H9 (cell line): Measurements from ENCODE around the gene GZMH. TPM values are rescaled to one million over a fixed set of nuclear protein-coding genes. Genes with fewer than 3 reads are reported as not detected.

Experiments
- DNase-seq: peaks from one replicate; pipeline ENCODE4 v3.0.0-alpha.2; 2017
- H2AFZ ChIP-seq: one replicate; pipeline ENCODE4 v1.6.1; 2013; ENCODE audit warnings: mild to moderate bottlenecking, low read length, control low read depth, moderate library complexity
- H2AK5ac ChIP-seq: 2 replicates; pipeline ENCODE4 v1.6.1; 2013; ENCODE audit warnings: low read length, control low read depth, mixed read lengths; ENCODE audit not compliant: insufficient read length
- H2BK120ac ChIP-seq: one replicate; pipeline ENCODE4 v1.6.1; 2013; ENCODE audit warnings: low read depth, mild to moderate bottlenecking, low read length, control low read depth, inconsistent platforms; ENCODE audit not compliant: poor library complexity, severe bottlenecking
- H2BK12ac ChIP-seq: 2 replicates; pipeline ENCODE4 v1.6.1; 2013; ENCODE audit warnings: low read length, control low read depth, mixed read lengths, low read depth; ENCODE audit not compliant: insufficient read length
- H2BK15ac ChIP-seq: 2 replicates; pipeline ENCODE4 v1.6.1; 2013; ENCODE audit warnings: low read depth, low read length, control low read depth
- H2BK20ac ChIP-seq: one replicate; pipeline ENCODE4 v1.6.1; 2013; ENCODE audit warnings: low read depth, mild to moderate bottlenecking, low read length, control low read depth, inconsistent platforms; ENCODE audit not compliant: poor library complexity, severe bottlenecking
- H2BK5ac ChIP-seq: 2 replicates; pipeline ENCODE4 v1.6.1; 2013; ENCODE audit warnings: low read length, control low read depth, mixed read lengths; ENCODE audit not compliant: insufficient read length
- H3K14ac ChIP-seq: 2 replicates; pipeline ENCODE4 v1.6.1; 2013; ENCODE audit warnings: low read length, control low read depth; ENCODE audit not compliant: insufficient read depth
- H3K18ac ChIP-seq: 2 replicates; pipeline ENCODE4 v1.6.1; 2013; ENCODE audit warnings: low read depth, mild to moderate bottlenecking, mixed read lengths, low read length, control low read depth; ENCODE audit not compliant: insufficient read length
- H3K23ac ChIP-seq: 2 replicates; pipeline ENCODE4 v1.6.1; 2013; ENCODE audit warnings: low read length, control low read depth, mixed read lengths, low read depth; ENCODE audit not compliant: insufficient read length
- H3K23me2 ChIP-seq: 2 replicates; pipeline ENCODE4 v1.6.1; 2013; ENCODE audit warnings: low read depth, mild to moderate bottlenecking, mixed read lengths, low read length, control low read depth; ENCODE audit not compliant: insufficient read length, poor library complexity, severe bottlenecking
- H3K27ac ChIP-seq: 2 replicates; pipeline ENCODE4 v1.5.1; 2013; ENCODE audit warnings: low read length, control low read depth, mixed read lengths, low read depth; ENCODE audit not compliant: insufficient read length
- H3K27me3 ChIP-seq: 2 replicates; pipeline ENCODE4 v1.6.1; 2013; ENCODE audit warnings: low read length, control low read depth, inconsistent platforms; ENCODE audit not compliant: insufficient read depth
- H3K4ac ChIP-seq: 2 replicates; pipeline ENCODE4 v1.6.1; 2013; ENCODE audit warnings: low read depth, mild to moderate bottlenecking, control low read depth, inconsistent platforms, low read length, moderate library complexity
- H3K4me1 ChIP-seq: 2 replicates; pipeline ENCODE4 v1.6.1; 2013; ENCODE audit warnings: low read length, control low read depth, inconsistent platforms; ENCODE audit not compliant: insufficient read depth
- H3K4me2 ChIP-seq: 2 replicates; pipeline ENCODE4 v1.6.1; 2013; ENCODE audit warnings: low read length, control low read depth, mixed read lengths; ENCODE audit not compliant: insufficient read length, insufficient read depth
- H3K56ac ChIP-seq: 2 replicates; pipeline ENCODE4 v1.6.1; 2013; ENCODE audit warnings: low read depth, mild to moderate bottlenecking, mixed read lengths, low read length, control low read depth; ENCODE audit not compliant: insufficient read length
- H3K79me1 ChIP-seq: 2 replicates; pipeline ENCODE4 v1.6.1; 2013; ENCODE audit warnings: low read depth, mild to moderate bottlenecking, moderate library complexity, low read length, control low read depth, inconsistent platforms; ENCODE audit not compliant: insufficient read depth, poor library complexity, severe bottlenecking
- H3K79me2 ChIP-seq: 2 replicates; pipeline ENCODE4 v1.6.1; 2013; ENCODE audit warnings: low read length, control low read depth, inconsistent platforms; ENCODE audit not compliant: insufficient read depth
- H3K9ac ChIP-seq: 2 replicates; pipeline ENCODE4 v1.6.1; 2013; ENCODE audit warnings: low read length, control low read depth, mixed read lengths; ENCODE audit not compliant: insufficient read length; ENCODE audit errors: extremely low read depth
- H3K9me3 ChIP-seq: one replicate; pipeline ENCODE4 v1.6.1; 2013; ENCODE audit warnings: low read depth, low read length, inconsistent platforms; ENCODE audit not compliant: control insufficient read depth
- H3T11ph ChIP-seq: one replicate; pipeline ENCODE4 v1.6.1; 2013; ENCODE audit warnings: mild to moderate bottlenecking, low read length, control low read depth, inconsistent platforms
- H4K20me1 ChIP-seq: one replicate; pipeline ENCODE4 v1.6.1; 2013; ENCODE audit not compliant: control insufficient read depth, insufficient read length, insufficient read depth
- H4K5ac ChIP-seq: 2 replicates; pipeline ENCODE4 v1.6.1; 2013; ENCODE audit warnings: low read depth, mild to moderate bottlenecking, mixed read lengths, low read length, control low read depth; ENCODE audit not compliant: insufficient read length
- H4K8ac ChIP-seq: replicated peaks from 2 replicates; pipeline ENCODE4 v1.6.1; 2013; ENCODE audit warnings: low read length, control low read depth, mixed read lengths, low read depth; ENCODE audit not compliant: insufficient read length
- H4K91ac ChIP-seq: 2 replicates; pipeline ENCODE4 v1.6.1; 2013; ENCODE audit warnings: low read depth, mild to moderate bottlenecking, moderate library complexity, mixed read lengths, low read length, control low read depth; ENCODE audit not compliant: insufficient read length
- H3K27ac Mint-ChIP-seq, 3 experiments: 2 replicates in 2 of 3; 3 replicates in 1 of 3; pipeline ENCODE4 v1.8.0; 2020 to 2021; ENCODE audit warnings: mixed read lengths in 3 of 3, mild to moderate bottlenecking in 1 of 3, moderate library complexity in 1 of 3
- H3K27me3 Mint-ChIP-seq: 2 replicates; pipeline ENCODE4 v1.8.0; 2021; ENCODE audit warnings: low read depth, mild to moderate bottlenecking, moderate library complexity, mixed read lengths
- H3K36me3 Mint-ChIP-seq, 3 experiments: 2 replicates in 2 of 3; 3 replicates in 1 of 3; pipeline ENCODE4 v1.8.0; 2020 to 2021; ENCODE audit warnings: low read depth in 3 of 3, mixed read lengths in 3 of 3; ENCODE audit not compliant: insufficient read depth in 1 of 3
- H3K4me1 Mint-ChIP-seq, 2 experiments: 2 replicates each; pipeline ENCODE4 v1.8.0; 2020; ENCODE audit warnings: mixed read lengths in 2 of 2
- H3K4me3 Mint-ChIP-seq, 2 experiments: 2 replicates in 1 of 2; 3 replicates in 1 of 2; pipeline ENCODE4 v1.8.0; 2020 to 2021; ENCODE audit warnings: mild to moderate bottlenecking in 2 of 2, mixed read lengths in 2 of 2, moderate library complexity in 1 of 2
- H3K9me3 Mint-ChIP-seq, 2 experiments: 2 replicates in 1 of 2; 3 replicates in 1 of 2; pipeline ENCODE4 v1.8.0; 2020; ENCODE audit warnings: mild to moderate bottlenecking in 2 of 2, mixed read lengths in 2 of 2, moderate library complexity in 1 of 2
- WGBS: extraction: QIAGEN DNeasy Blood & Tissue Kit; methylation state at CpG from one replicate; pipeline ENCODE4 v1.1.7; 2013; ENCODE audit warnings: missing lambda C conversion rate, low lambda C conversion rate, mixed read lengths; ENCODE audit not compliant: insufficient read length; ENCODE audit errors: extremely low coverage; 5-methylcytosine and 5-hydroxymethylcytosine counted together
- total RNA-seq: library from RNA; stranded (reverse); gene quantifications from 2 replicates; pipeline ENCODE4 v1.2.1, GENCODE V29; 2021
- TF ChIP-seq, protein P1 (sequence below): fragments of 200-600 bp; sonication (generic); conservative IDR thresholded peaks from 3 replicates; pipeline ENCODE4 v1.8.0; 2021; ENCODE audit warnings: antibody characterized with exemption, mild to moderate bottlenecking

GZMH gene
- total RNA-seq, 1 experiment from 2014 or later = not detected

DNA sequence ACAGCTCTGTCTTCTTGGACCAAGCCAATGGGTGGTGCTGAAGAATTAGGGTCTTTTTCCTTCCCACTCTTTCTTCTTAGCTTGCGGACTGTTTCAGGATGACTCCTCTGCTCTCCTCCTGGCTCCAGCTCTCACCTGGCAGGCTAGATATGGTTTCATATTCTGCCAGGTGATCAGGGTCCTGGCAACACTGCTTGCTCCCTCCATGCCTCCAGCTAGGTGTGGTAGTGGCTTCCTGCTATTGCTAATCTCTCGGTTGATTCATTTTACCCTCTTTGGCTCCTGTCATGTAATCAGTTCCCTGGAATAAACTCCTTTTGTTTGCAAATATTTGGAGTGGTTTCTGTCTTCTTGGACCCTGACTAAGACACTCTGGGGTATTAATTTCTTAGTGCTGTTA, 4.3 kb upstream of the GZMH start:
- peaks cover 2 to 94% of the 10 kb centered on the region in 2 experiments; a peak in 4 of 5 replicates for H3K9me3 Mint-ChIP-seq
- Histone ChIP-seq H3K23me2 (no peaks in the 10 kb centered on the region), H4K20me1 (no peaks in the 10 kb centered on the region), H3T11ph (no peak overlapping the region), H2BK20ac (no peak overlapping the region), H2BK15ac (no peak overlapping the region), H2AK5ac (no peak overlapping the region), H3K9ac (no peak overlapping the region), H3K14ac (no peak overlapping the region), H3K18ac (no peak overlapping the region), H4K8ac (no peak overlapping the region), H3K27ac (no peak overlapping the region), H3K4me1 (no peaks in the 10 kb centered on the region; the same call in 1 of the 2 replicates), H4K91ac (no peak overlapping the region), H4K5ac (no peak overlapping the region), H3K23ac (no peak overlapping the region), H3K79me1 (no peaks in the 10 kb centered on the region), H2BK5ac (no peak overlapping the region), H2BK12ac (no peak overlapping the region), H2BK120ac (no peak overlapping the region), H2AFZ (no peak overlapping the region), H3K9me3 (no peaks in the 10 kb centered on the region), H3K79me2 (no peaks in the 10 kb centered on the region), H3K4ac (no peak overlapping the region), H3K4me2 (no peak overlapping the region), H3K56ac (no peak overlapping the region), H3K27me3 (no peaks in the 10 kb centered on the region)
- TF ChIP-seq, protein P1, sequence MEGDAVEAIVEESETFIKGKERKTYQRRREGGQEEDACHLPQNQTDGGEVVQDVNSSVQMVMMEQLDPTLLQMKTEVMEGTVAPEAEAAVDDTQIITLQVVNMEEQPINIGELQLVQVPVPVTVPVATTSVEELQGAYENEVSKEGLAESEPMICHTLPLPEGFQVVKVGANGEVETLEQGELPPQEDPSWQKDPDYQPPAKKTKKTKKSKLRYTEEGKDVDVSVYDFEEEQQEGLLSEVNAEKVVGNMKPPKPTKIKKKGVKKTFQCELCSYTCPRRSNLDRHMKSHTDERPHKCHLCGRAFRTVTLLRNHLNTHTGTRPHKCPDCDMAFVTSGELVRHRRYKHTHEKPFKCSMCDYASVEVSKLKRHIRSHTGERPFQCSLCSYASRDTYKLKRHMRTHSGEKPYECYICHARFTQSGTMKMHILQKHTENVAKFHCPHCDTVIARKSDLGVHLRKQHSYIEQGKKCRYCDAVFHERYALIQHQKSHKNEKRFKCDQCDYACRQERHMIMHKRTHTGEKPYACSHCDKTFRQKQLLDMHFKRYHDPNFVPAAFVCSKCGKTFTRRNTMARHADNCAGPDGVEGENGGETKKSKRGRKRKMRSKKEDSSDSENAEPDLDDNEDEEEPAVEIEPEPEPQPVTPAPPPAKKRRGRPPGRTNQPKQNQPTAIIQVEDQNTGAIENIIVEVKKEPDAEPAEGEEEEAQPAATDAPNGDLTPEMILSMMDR = no peak
- H3K27me3 Mint-ChIP-seq = peaks cover under 1% of the 10 kb centered on the region
- no peak for DNase-seq
- H3K4me1 Mint-ChIP-seq = no peaks in the 10 kb centered on the region
- peak overlapping the region in 1 of 3 experiments; percentile 86; a peak in 1 of 7 replicates for H3K27ac Mint-ChIP-seq
- H3K36me3 Mint-ChIP-seq = peaks cover 0 to 50% (median 0%) of the 10 kb centered on the region in 3 experiments; a peak in 2 of 7 replicates
- no peak overlapping the region for H3K4me3 Mint-ChIP-seq
- no CpG with 5 or more reads among the region's 2 CpGs for WGBS
